ENCODE measurements around the gene ERBIN. TPM values are rescaled to one million over a fixed set of nuclear protein-coding genes. Genes with fewer than 3 reads are reported as not detected.

Gene ERBIN
- total RNA-seq, 4 donors from 2014 or later: 88.7 to 108 (median 106) TPM

GRCh38 chr5:65981548-65981947 lies 55.2 kb downstream of the ERBIN start:
- no peak overlapping the region for H3K4me3 ChIP-seq (replicated peaks in 1 of 3)
- DNase-seq: no peak
- no peaks in the 10 kb centered on the region for H3K27me3 ChIP-seq
- H3K36me3 ChIP-seq: no peaks in the 10 kb centered on the region
- H3K9me3 ChIP-seq: no peaks in the 10 kb centered on the region
- peaks cover 9 to 29% of the 10 kb centered on the region in 2 donors for H3K4me1 ChIP-seq
- intact Hi-C loops (cut with DNase I): no loop called here
- no peak for TF ChIP-seq CTCF (IDR thresholded peaks at IDR 0.05)
- TF ChIP-seq POLR2A (IDR thresholded peaks at IDR 0.05): no peak
- no peak overlapping the region for H3K27ac ChIP-seq
- WGBS, 2 donors: 74 to 85% methylated on average over 1 of the region's 1 CpG

- DNase-seq: no peak
- no peak overlapping the region for H3K27ac ChIP-seq
- no peak overlapping the region for H3K4me3 ChIP-seq (replicated peaks in 1 of 3)
- no peaks in the 10 kb centered on the region for H3K36me3 ChIP-seq
- TF ChIP-seq POLR2A (IDR thresholded peaks at IDR 0.05): no peak
- TF ChIP-seq CTCF (IDR thresholded peaks at IDR 0.05): no peak
- H3K27me3 ChIP-seq: no peaks in the 10 kb centered on the region
- H3K4me1 ChIP-seq: peaks cover 12 to 31% of the 10 kb centered on the region in 2 donors
- 82 to 98% methylated on average over 3 of the region's 3 CpGs for WGBS, 2 donors
- intact Hi-C loops (cut with DNase I): no loop called here
- H3K9me3 ChIP-seq: no peaks in the 10 kb centered on the region
Observed at GRCh38 chr5:65981969-65982619, 55.7 kb downstream of the ERBIN start.

GRCh38 chr5:65982635-65983034 lies 56.3 kb downstream of the ERBIN start:
- WGBS, 2 donors: 90 to 95% methylated on average over 1 of the region's 1 CpG
- Histone ChIP-seq H3K27ac (no peak overlapping the region), H3K4me3 (replicated peaks in 1 of 3) (no peak overlapping the region), H3K27me3 (no peaks in the 10 kb centered on the region), H3K4me1 (peaks cover 12 to 31% of the 10 kb centered on the region in 2 donors), H3K36me3 (no peaks in the 10 kb centered on the region), H3K9me3 (no peaks in the 10 kb centered on the region)
- intact Hi-C loops (cut with DNase I): no loop called here
- TF ChIP-seq CTCF (IDR thresholded peaks at IDR 0.05): no peak
- no peak for TF ChIP-seq POLR2A (IDR thresholded peaks at IDR 0.05)
- no peak for DNase-seq

- Histone ChIP-seq H3K27ac (no peak overlapping the region), H3K27me3 (no peaks in the 10 kb centered on the region), H3K36me3 (no peaks in the 10 kb centered on the region), H3K9me3 (no peaks in the 10 kb centered on the region), H3K4me3 (replicated peaks in 1 of 3) (no peak overlapping the region), H3K4me1 (peaks cover 12 to 31% of the 10 kb centered on the region in 2 donors)
- WGBS, 2 donors: 90 to 94% methylated on average over 10 of the region's 10 CpGs
- DNase-seq: no peak
- no peak for TF ChIP-seq POLR2A (IDR thresholded peaks at IDR 0.05)
- no peak for TF ChIP-seq CTCF (IDR thresholded peaks at IDR 0.05)
- intact Hi-C loops (cut with DNase I): no loop called here
Observed at GRCh38 chr5:65984098-65984885, 57.9 kb downstream of the ERBIN start.

- intact Hi-C loops (cut with DNase I): no loop called here
- 71 to 73% methylated on average over 1 of the region's 1 CpG for WGBS, 2 donors
- TF ChIP-seq POLR2A (IDR thresholded peaks at IDR 0.05) (no peak), CTCF (IDR thresholded peaks at IDR 0.05) (no peak)
- Histone ChIP-seq H3K27ac (no peak overlapping the region), H3K9me3 (no peaks in the 10 kb centered on the region), H3K36me3 (no peaks in the 10 kb centered on the region), H3K4me3 (replicated peaks in 1 of 3) (no peak overlapping the region), H3K27me3 (no peaks in the 10 kb centered on the region), H3K4me1 (peaks cover 12 to 31% of the 10 kb centered on the region in 2 donors)
- no peak for DNase-seq
Observed at GRCh38 chr5:65986050-65986451, 59.7 kb downstream of the ERBIN start.

Measured in thyroid gland (tissue), 4 donors.